GM12878 (cell line): ENCODE measurements around the gene DVL2. TPM values are rescaled to one million over a fixed set of nuclear protein-coding genes. Genes with fewer than 3 reads are reported as not detected.

Source experiments
- ATAC-seq: fragments of 200-7000 bp; cut with Tn5 transposase; 3 replicates; pipeline ENCODE4 v1.9.1; 2020; ENCODE audit warnings: mild to moderate bottlenecking, moderate library complexity
- BruUV-seq: library from RNA; stranded (reverse); fragments of 400-500 nt; replicated peaks from 2 replicates; lab custom pipeline; 2021; lab: Mats Ljungman, UMichigan
- CTCF ChIA-PET: fragments of 300-600 bp; sonication (Branson Sonifier 250); formaldehyde crosslinking; extraction: SDS; loops from one replicate; lab custom pipeline; 2021; ENCODE audit warnings: inconsistent platforms; lab: Yijun Ruan, JAX
- POLR2A ChIA-PET: fragments of 350-600 bp; formaldehyde crosslinking; extraction: SDS; loops from one replicate; lab custom pipeline; 2021; ENCODE audit warnings: inconsistent platforms; lab: Charles Lee
- RAD21 ChIA-PET: fragments of 300-600 bp; sonication (Branson Sonifier 250); formaldehyde crosslinking; loops from one replicate; lab custom pipeline; 2023; ENCODE audit warnings: antibody characterized with exemption; ENCODE audit not compliant: unreplicated experiment; lab: Charles Lee
- SMC1A ChIA-PET: fragments of 300-600 bp; sonication (Branson Sonifier 250); formaldehyde crosslinking; loops from one replicate; lab custom pipeline; 2023; ENCODE audit not compliant: unreplicated experiment, uncharacterized antibody; lab: Charles Lee
- DNase-seq: peaks from one replicate; pipeline ENCODE4 v3.0.0-alpha.2; 2011; ENCODE audit warnings: low read depth, low spot score
- FAIRE-seq: peaks from 3 replicates; lab custom pipeline; 2011; peaks lifted over from hg19 to GRCh38; lab: Jason Lieb, UNC
- H2AFZ ChIP-seq: 2 replicates; pipeline ENCODE4 v1.6.0; 2011; ENCODE audit warnings: low read depth, low read length, control low read depth; ENCODE audit not compliant: control insufficient read depth
- H3K27ac ChIP-seq: 2 replicates; pipeline ENCODE4 v1.5.1; 2011; ENCODE audit warnings: control low read depth; ENCODE audit not compliant: control insufficient read depth, insufficient read depth
- H3K27me3 ChIP-seq, 2 experiments: replicated peaks in 1 of 2; 2 replicates each; pipeline versions ENCODE4 v1.6.0 to v1.6.1; 2011; ENCODE audit warnings: low read length in 1 of 2; ENCODE audit not compliant: control insufficient read depth in 2 of 2, insufficient read depth in 2 of 2
- H3K36me3 ChIP-seq, 2 experiments: 2 replicates each; pipeline ENCODE4 v1.5.1; 2011; ENCODE audit warnings: low read length in 1 of 2; ENCODE audit not compliant: control insufficient read depth in 2 of 2, insufficient read depth in 2 of 2
- H3K4me1 ChIP-seq: 2 replicates; pipeline ENCODE4 v1.6.1; 2011; ENCODE audit warnings: mild to moderate bottlenecking, low read length, moderate library complexity, mixed read lengths; ENCODE audit not compliant: control insufficient read depth, insufficient read depth
- H3K4me2 ChIP-seq: 2 replicates; pipeline ENCODE4 v1.6.0; 2011; ENCODE audit warnings: control low read depth; ENCODE audit not compliant: control insufficient read depth, insufficient read depth
- H3K4me3 ChIP-seq: fragments of 200-600 bp; sonication (generic); 2 replicates; pipeline ENCODE4 v1.5.1; 2016
- H3K79me2 ChIP-seq: 2 replicates; pipeline ENCODE4 v1.6.0; 2011; ENCODE audit warnings: low read length; ENCODE audit not compliant: control insufficient read depth, insufficient read depth
- H3K9ac ChIP-seq: 2 replicates; pipeline ENCODE4 v1.8.0; 2011; ENCODE audit warnings: low read length, control low read depth, mixed read lengths; ENCODE audit not compliant: control insufficient read depth, insufficient read depth
- H3K9me3 ChIP-seq: replicated peaks from 3 replicates; pipeline ENCODE4 v1.5.1; 2011; ENCODE audit warnings: mild to moderate bottlenecking, low read length; ENCODE audit not compliant: control insufficient read depth, insufficient read depth
- H4K20me1 ChIP-seq: 2 replicates; pipeline ENCODE4 v1.6.0; 2011; ENCODE audit not compliant: control insufficient read depth, insufficient read depth
- ATF7 ChIP-seq: fragments of 450-650 bp; IDR thresholded peaks from 2 replicates; pipeline ENCODE4 v1.6.1; 2016; ENCODE audit warnings: low read depth, mild to moderate bottlenecking
- NRF1 ChIP-seq: conservative IDR thresholded peaks from 2 replicates; pipeline ENCODE4 v1.6.1; 2011; ENCODE audit warnings: mild to moderate bottlenecking, low read depth, low read length, improper control_type of control experiment
- POU2F2 ChIP-seq: IDR thresholded peaks from 3 replicates; pipeline ENCODE4 v1.6.1; 2011; ENCODE audit warnings: low read depth, mild to moderate bottlenecking, low read length, borderline replicate concordance
- SUPT20H ChIP-seq: IDR thresholded peaks from 2 replicates; pipeline ENCODE4 v1.6.1; 2011; ENCODE audit warnings: low read depth, mild to moderate bottlenecking, low read length, moderate library complexity, borderline replicate concordance; ENCODE audit not compliant: control insufficient read depth
- YY1 ChIP-seq: IDR thresholded peaks from 2 replicates; pipeline ENCODE4 v1.6.1; 2011; ENCODE audit warnings: low read depth, mild to moderate bottlenecking, low read length
- ZNF384 ChIP-seq: IDR thresholded peaks from 2 replicates; pipeline ENCODE4 v1.6.1; 2012; ENCODE audit warnings: low read depth, mild to moderate bottlenecking, low read length, improper control_type of control experiment, borderline replicate concordance
- WGBS: methylation state at CpG from one replicate; pipeline ENCODE4 v1.1.6; 2016; ENCODE audit warnings: low lambda C conversion rate; ENCODE audit not compliant: insufficient replicate concordance, insufficient coverage; ENCODE audit errors: missing lambda C conversion rate; 5-methylcytosine and 5-hydroxymethylcytosine counted together
- in situ Hi-C: fragments of 300-500 bp; cut with MboI; formaldehyde crosslinking; loops from 9 replicates; pipeline ENCODE4 v1.14.3; 2018; ENCODE audit warnings: mixed read lengths
- intact Hi-C: fragments of 100-400 bp; cut with micrococcal nuclease; formaldehyde crosslinking; loops from one replicate; pipeline ENCODE4 v1.14.2; 2022; ENCODE audit not compliant: unreplicated experiment
- polyA plus RNA-seq, 11 experiments: library from polyadenylated mRNA; depleted of rRNA in 4 of 11; unstranded in 6 of 11; stranded (reverse) in 5 of 11; fragments of >200 nt; fragmentation: Nextera tagmentation in 4 of 11; fragmentation: Illumina TruSeq in 1 of 11; extraction: Ambion mirVana in 4 of 11; extraction: Trizol in 1 of 11; gene quantifications; 1 replicate in 1 of 11; 2 replicates in 10 of 11; pipeline versions ENCODE4 v1.2.1 to v1.2.3, GENCODE V29; 2011 to 2016; ENCODE audit warnings: inconsistent platforms in 2 of 11, missing spikeins in 2 of 11, low read depth in 1 of 11
- total RNA-seq, 4 experiments: library from RNA; depleted of rRNA in 3 of 4; stranded (reverse); fragments of >200 nt in 3 of 4; fragmentation: Illumina TruSeq in 1 of 4; extraction: Trizol in 1 of 4; gene quantifications; 2 replicates each; pipeline versions ENCODE4 v1.2.1 to v1.2.3, GENCODE V29; 2013 to 2021

The DVL2 gene
- total and polyA plus RNA-seq, 10 of the 15 experiments (the other 5 are each of a cell fraction or from before 2014, with no cell fraction given): 0.97 to 44.8 (median 23.2) TPM

DNA sequence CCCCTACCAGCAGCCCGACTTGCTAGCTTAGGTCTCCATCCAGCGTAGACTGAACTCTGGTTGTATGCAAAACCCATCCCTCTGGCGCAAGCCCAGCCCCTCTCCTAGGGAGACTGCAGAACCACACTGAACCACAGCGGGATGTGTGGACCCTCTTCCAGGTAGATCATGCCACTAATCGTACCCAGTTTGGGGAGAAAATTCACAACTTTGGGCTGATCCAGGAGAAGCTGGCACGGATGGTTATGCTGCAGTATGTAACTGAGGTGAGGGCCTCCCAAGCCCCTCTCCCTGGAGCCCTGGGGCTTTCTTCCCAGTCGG is 11.4 kb downstream of the DVL2 start (continued):
- TF ChIP-seq SUPT20H (no peak), ATF7 (no peak), ZNF384 (no peak)

GRCh38 chr17:7222093-7222971 is 12.0 kb downstream of the DVL2 start:
- RAD21 ChIA-PET: no interaction called here
- BruUV-seq: TSS peak; percentile 47
- FAIRE-seq (no peak), ATAC-seq (no peak), DNase-seq (no peak)
- H3K79me2 ChIP-seq: peaks cover 14% of the 10 kb centered on the region
- in situ Hi-C loops: no loop called here
- H3K4me3 ChIP-seq: no peak overlapping the region
- no peaks in the 10 kb centered on the region for H4K20me1 ChIP-seq
- CTCF ChIA-PET: interaction anchor here (2.8 to 5.1 kb wide), 4 partner anchors 10 to 75 kb away, joined by 9 to 70 read pairs (median 55); partner anchors contain the start of genes DVL2, GABARAP and PHF23
- no peak overlapping the region for H3K4me2 ChIP-seq
- H3K36me3 ChIP-seq: peaks cover 15 to 22% of the 10 kb centered on the region in 2 experiments
- H3K27ac ChIP-seq: no peak overlapping the region
- POLR2A ChIA-PET: interaction anchor here (0.6 to 5.9 kb wide), 4 partner anchors 11 to 120 kb away, joined by 3 to 60 read pairs (median 36); partner anchors contain the start of genes CTDNEP1, DVL2, ELP5 and GABARAP
- H3K9ac ChIP-seq: no peak overlapping the region
- TF ChIP-seq SUPT20H: no peak
- no peak for TF ChIP-seq YY1
- TF ChIP-seq NRF1: no peak
- peak; percentile 9; the same call in 1 of the 3 replicates for TF ChIP-seq POU2F2
- intact Hi-C loops: no loop called here
- SMC1A ChIA-PET: interaction anchor here (2.0 to 4.8 kb wide), 2 partner anchors 19 to 74 kb away, joined by 19 to 34 read pairs; partner anchors contain the start of gene GABARAP
- H3K27me3 ChIP-seq: no peaks in the 10 kb centered on the region
- H3K9me3 ChIP-seq: no peaks in the 10 kb centered on the region
- WGBS: 88% methylated on average over 15 of the region's 15 CpGs
- H2AFZ ChIP-seq: no peak overlapping the region
- peaks cover 12% of the 10 kb centered on the region for H3K4me1 ChIP-seq
